Calu3 (cell line): ENCODE data around the gene JAKMIP3. TPM values are rescaled to one million over a fixed set of nuclear protein-coding genes. Genes with fewer than 3 reads are reported as not detected.

Experiments
- BruUV-seq: library from RNA; stranded (reverse); fragments of 400-500 nt; replicated peaks from 2 replicates; lab custom pipeline; 2021; lab: Mats Ljungman, UMichigan
- CTCF ChIA-PET: fragments of 300-600 bp; sonication (Branson Sonifier 250); formaldehyde crosslinking; loops from one replicate; lab custom pipeline; 2022; ENCODE audit warnings: antibody characterized with exemption; lab: Charles Lee
- DNase-seq: peaks from one replicate; pipeline ENCODE4 v3.0.0; 2022
- H3K27ac Mint-ChIP-seq: one replicate; pipeline ENCODE4 v1.8.0; 2022; ENCODE audit warnings: mixed read lengths; ENCODE audit not compliant: unreplicated experiment
- H3K27me3 Mint-ChIP-seq: one replicate; pipeline ENCODE4 v1.8.0; 2022; ENCODE audit warnings: mixed read lengths; ENCODE audit not compliant: unreplicated experiment
- H3K36me3 Mint-ChIP-seq: one replicate; pipeline ENCODE4 v1.8.0; 2022; ENCODE audit warnings: mild to moderate bottlenecking, moderate library complexity, mixed read lengths; ENCODE audit not compliant: insufficient read depth, unreplicated experiment
- H3K4me1 Mint-ChIP-seq: one replicate; pipeline ENCODE4 v1.8.0; 2022; ENCODE audit warnings: mild to moderate bottlenecking, low read depth, mixed read lengths; ENCODE audit not compliant: unreplicated experiment
- H3K4me3 Mint-ChIP-seq: one replicate; pipeline ENCODE4 v1.8.0; 2022; ENCODE audit warnings: mild to moderate bottlenecking, low read depth, moderate library complexity, mixed read lengths; ENCODE audit not compliant: unreplicated experiment
- H3K9me3 Mint-ChIP-seq: one replicate; pipeline ENCODE4 v1.8.0; 2022; ENCODE audit warnings: low read depth, mixed read lengths; ENCODE audit not compliant: unreplicated experiment
- CTCF ChIP-seq: fragments of 200-600 bp; IDR thresholded peaks from one replicate; pipeline ENCODE4 v1.8.0; 2022; ENCODE audit warnings: antibody characterized with exemption; ENCODE audit not compliant: unreplicated experiment
- intact Hi-C: fragments of 100-400 bp; cut with micrococcal nuclease; formaldehyde crosslinking; loops from one replicate; pipeline ENCODE4 v1.10.0; 2022; ENCODE audit not compliant: unreplicated experiment
- total RNA-seq: library from RNA; stranded (reverse); gene quantifications from 2 replicates; pipeline ENCODE4 v1.2.3, GENCODE V29; 2022

Gene JAKMIP3
- total RNA-seq, 1 experiment from 2014 or later: 0.05 TPM

- BruUV-seq: no TSS peak
- Mint-ChIP-seq H3K9me3 (peaks cover 2% of the 10 kb centered on the region), H3K27me3 (peaks cover 68% of the 10 kb centered on the region), H3K27ac (no peak overlapping the region), H3K36me3 (no peaks in the 10 kb centered on the region), H3K4me1 (no peaks in the 10 kb centered on the region), H3K4me3 (no peak overlapping the region)
- CTCF ChIA-PET: no interaction called here
- no peak for TF ChIP-seq CTCF
- intact Hi-C loops: no loop called here
- no peak for DNase-seq
Measured at GRCh38 chr10:132048294-132048667, 17.5 kb upstream of the JAKMIP3 start.

- H3K27me3 Mint-ChIP-seq: peaks cover 49% of the 10 kb centered on the region
- no peaks in the 10 kb centered on the region for H3K36me3 Mint-ChIP-seq
- intact Hi-C loops: no loop called here
- no TSS peak for BruUV-seq
- CTCF ChIA-PET: interaction anchor here (0.7 kb wide), 1 partner anchor 234 kb away, joined by 3 read pairs; no protein-coding TSS in a partner anchor
- H3K27ac Mint-ChIP-seq: no peak overlapping the region
- H3K4me1 Mint-ChIP-seq: no peaks in the 10 kb centered on the region
- TF ChIP-seq CTCF: no peak
- no peak for DNase-seq
- no peak overlapping the region for H3K4me3 Mint-ChIP-seq
- H3K9me3 Mint-ChIP-seq: peaks cover 2% of the 10 kb centered on the region
Measured at GRCh38 chr10:132050191-132050590, 15.6 kb upstream of the JAKMIP3 start.

DNA sequence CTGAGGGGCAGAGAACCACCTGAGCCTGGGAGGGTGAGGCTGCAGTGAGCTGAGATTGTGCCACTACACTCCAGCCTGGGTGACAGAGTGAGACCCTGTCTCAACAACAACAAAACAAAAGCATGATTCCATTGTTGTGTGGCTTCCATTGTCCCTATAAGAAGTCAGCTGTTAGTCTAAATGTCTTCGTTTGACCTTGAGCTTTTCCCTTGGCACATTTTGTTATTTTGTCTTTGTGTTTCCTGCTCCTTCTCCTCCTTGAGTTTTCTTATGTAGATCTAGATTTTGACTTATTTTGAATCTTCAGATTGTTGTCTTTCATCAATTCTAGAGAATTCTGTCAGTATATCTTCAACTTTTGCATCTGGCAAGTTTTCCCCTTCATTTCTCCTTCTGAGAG, 13.6 kb upstream of the JAKMIP3 start:
- intact Hi-C loops: no loop called here
- no peak for TF ChIP-seq CTCF
- no peak overlapping the region for H3K27ac Mint-ChIP-seq
- H3K4me1 Mint-ChIP-seq: no peaks in the 10 kb centered on the region
- no peaks in the 10 kb centered on the region for H3K36me3 Mint-ChIP-seq
- BruUV-seq: no TSS peak
- DNase-seq: no peak
- H3K4me3 Mint-ChIP-seq: no peak overlapping the region
- CTCF ChIA-PET: no interaction called here
- H3K27me3 Mint-ChIP-seq: peaks cover 33% of the 10 kb centered on the region
- peaks cover 2% of the 10 kb centered on the region for H3K9me3 Mint-ChIP-seq

- peaks cover 31% of the 10 kb centered on the region for H3K27me3 Mint-ChIP-seq
- CTCF ChIA-PET: interaction anchor here (1.0 kb wide), 1 partner anchor 16 kb away, joined by 4 read pairs; no protein-coding TSS in a partner anchor
- no peak for DNase-seq
- no peak for TF ChIP-seq CTCF
- no peaks in the 10 kb centered on the region for H3K4me1 Mint-ChIP-seq
- H3K27ac Mint-ChIP-seq: no peak overlapping the region
- H3K4me3 Mint-ChIP-seq: no peak overlapping the region
- intact Hi-C loops: no loop called here
- BruUV-seq: no TSS peak
- no peaks in the 10 kb centered on the region for H3K36me3 Mint-ChIP-seq
- H3K9me3 Mint-ChIP-seq: peaks cover 2% of the 10 kb centered on the region
Measured at GRCh38 chr10:132054564-132054963, 11.2 kb upstream of the JAKMIP3 start.
